CD14-positive monocyte (primary cell): Measurements from ENCODE around the gene TGIF2. TPM values are rescaled to one million over a fixed set of nuclear protein-coding genes. Genes with fewer than 3 reads are reported as not detected.
A peak's percentile ranks its signal among the peaks of the same experiment; 100 is the strongest.

Source experiments
- DNase-seq, 3 donors: peaks; one replicate each; pipeline ENCODE4 v3.0.0-alpha.2; 2011 to 2022
- H2AFZ ChIP-seq: 2 replicates; pipeline ENCODE4 v1.6.0; 2012; ENCODE audit warnings: mild to moderate bottlenecking, low read depth, low read length, inconsistent platforms; ENCODE audit not compliant: insufficient read depth, poor library complexity, severe bottlenecking
- H3K27ac ChIP-seq, 2 donors: 1 replicate in 1 of 2; 2 replicates in 1 of 2; pipeline ENCODE4 v1.5.1; 2012 to 2013; ENCODE audit warnings: low read length in 2 of 2, control low read depth in 1 of 2, inconsistent platforms in 1 of 2, low read depth in 1 of 2, mild to moderate bottlenecking in 1 of 2
- H3K27me3 ChIP-seq, 2 donors: one replicate each; pipeline versions ENCODE4 v1.6.0 to v1.6.1; 2011 to 2013; ENCODE audit warnings: low read length in 2 of 2; ENCODE audit not compliant: control insufficient read depth in 2 of 2, insufficient read depth in 2 of 2
- H3K36me3 ChIP-seq, 2 donors: replicated peaks in 1 of 2; 1 replicate in 1 of 2; 2 replicates in 1 of 2; pipeline versions ENCODE4 v1.5.1 to v1.6.1; 2012 to 2013; ENCODE audit warnings: low read length in 2 of 2, control low read depth in 1 of 2, inconsistent platforms in 1 of 2, mild to moderate bottlenecking in 1 of 2; ENCODE audit not compliant: insufficient read depth in 2 of 2, control insufficient read depth in 1 of 2
- H3K4me1 ChIP-seq, 2 donors: 1 replicate in 1 of 2; 2 replicates in 1 of 2; pipeline versions ENCODE4 v1.5.1 to v1.6.1; 2012 to 2013; ENCODE audit warnings: low read length in 2 of 2, control low read depth in 1 of 2, inconsistent platforms in 1 of 2, mild to moderate bottlenecking in 1 of 2, moderate library complexity in 1 of 2; ENCODE audit not compliant: insufficient read depth in 2 of 2, control insufficient read depth in 1 of 2
- H3K4me2 ChIP-seq: replicated peaks from 2 replicates; pipeline ENCODE3; 2012; ENCODE audit warnings: low read length, moderate library complexity, mild to moderate bottlenecking; ENCODE audit not compliant: poor library complexity, severe bottlenecking; ENCODE audit errors: extremely low read depth
- H3K4me3 ChIP-seq, 3 experiments: fragments of 200-600 bp in 1 of 3; sonication (generic) in 1 of 3; replicated peaks in 1 of 3; 1 replicate in 2 of 3; 2 replicates in 1 of 3; pipeline ENCODE4 v1.5.1; 2011 to 2013; ENCODE audit warnings: low read length in 3 of 3, mild to moderate bottlenecking in 3 of 3, control low read depth in 2 of 3, low read depth in 2 of 3, inconsistent platforms in 1 of 3, moderate library complexity in 1 of 3
- H3K79me2 ChIP-seq: 2 replicates; pipeline ENCODE4 v1.6.0; 2012; ENCODE audit warnings: mild to moderate bottlenecking, control low read depth, inconsistent platforms, low read length, moderate library complexity; ENCODE audit not compliant: insufficient read depth
- H3K9ac ChIP-seq: 2 replicates; pipeline ENCODE4 v1.6.0; 2017; ENCODE audit warnings: low read length, mild to moderate bottlenecking; ENCODE audit not compliant: insufficient read depth, poor library complexity, severe bottlenecking
- H3K9me3 ChIP-seq, 2 donors: replicated peaks in 1 of 2; 1 replicate in 1 of 2; 2 replicates in 1 of 2; pipeline versions ENCODE4 v1.5.1 to v1.6.1; 2012 to 2013; ENCODE audit warnings: low read length in 2 of 2, control low read depth in 1 of 2; ENCODE audit not compliant: control insufficient read depth in 1 of 2, insufficient read depth in 1 of 2
- H4K20me1 ChIP-seq: 2 replicates; pipeline ENCODE4 v1.6.0; 2012; ENCODE audit warnings: mild to moderate bottlenecking, low read length, control low read depth, moderate library complexity; ENCODE audit not compliant: insufficient read depth
- H3K27ac Mint-ChIP-seq, 7 donors: one replicate each; pipeline ENCODE4 v1.8.0; 2020; ENCODE audit warnings: mild to moderate bottlenecking in 7 of 7, mixed read lengths in 7 of 7, moderate library complexity in 6 of 7, inconsistent platforms in 2 of 7
- H3K27me3 Mint-ChIP-seq, 3 donors: one replicate each; pipeline ENCODE4 v1.8.0; 2021 to 2022; ENCODE audit warnings: low read depth in 3 of 3, mild to moderate bottlenecking in 3 of 3, mixed read lengths in 3 of 3, moderate library complexity in 3 of 3, inconsistent platforms in 1 of 3
- H3K36me3 Mint-ChIP-seq, 2 donors: one replicate each; pipeline ENCODE4 v1.8.0; 2020; ENCODE audit warnings: mixed read lengths in 2 of 2, inconsistent platforms in 1 of 2, mild to moderate bottlenecking in 1 of 2
- H3K4me1 Mint-ChIP-seq: one replicate; pipeline ENCODE4 v1.8.0; 2020; ENCODE audit warnings: mild to moderate bottlenecking, mixed read lengths
- H3K4me3 Mint-ChIP-seq, 2 donors: one replicate each; pipeline ENCODE4 v1.8.0; 2020; ENCODE audit warnings: mild to moderate bottlenecking in 2 of 2, mixed read lengths in 2 of 2, moderate library complexity in 1 of 2
- H3K9me3 Mint-ChIP-seq, 7 donors: one replicate each; pipeline ENCODE4 v1.8.0; 2020 to 2022; ENCODE audit warnings: mixed read lengths in 7 of 7, mild to moderate bottlenecking in 6 of 7, moderate library complexity in 6 of 7, inconsistent platforms in 2 of 7
- CTCF ChIP-seq: fragments of 200-600 bp; IDR thresholded peaks from one replicate; pipeline ENCODE4 v1.8.0; 2022; ENCODE audit warnings: antibody characterized with exemption, mild to moderate bottlenecking
- WGBS: methylation state at CpG from one replicate; pipeline ENCODE4 v1.1.5; 2013; ENCODE audit warnings: missing lambda C conversion rate; ENCODE audit not compliant: insufficient coverage; 5-methylcytosine and 5-hydroxymethylcytosine counted together
- intact Hi-C, 2 donors: fragments of 100-400 bp; cut with micrococcal nuclease; formaldehyde crosslinking; loops; one replicate each; pipeline versions ENCODE4 v1.15.0 to v1.15.1; 2023
- polyA plus RNA-seq, 3 donors: library from polyadenylated mRNA; depleted of rRNA in 1 of 3; unstranded in 2 of 3; stranded (reverse) in 1 of 3; fragments of 300-500 nt in 2 of 3; fragments of >200 nt in 1 of 3; fragmentation: Illumina TruSeq in 2 of 3; gene quantifications; 1 replicate in 2 of 3; 2 replicates in 1 of 3; pipeline ENCODE4 v1.2.3, GENCODE V29; 2012 to 2021

The TGIF2 gene
- polyA plus RNA-seq, 3 donors, result 11.0 to 15.9 (median 12.2) TPM

GRCh38 chr20:36582821-36583220 lies 9.4 kb downstream of the TGIF2 start:
- H3K36me3 Mint-ChIP-seq, result peaks cover 56 to 69% of the 10 kb centered on the region in 2 donors
- no peak overlapping the region for H3K4me3 Mint-ChIP-seq
- peaks cover 10% of the 10 kb centered on the region in 2 donors for H3K4me1 ChIP-seq
- no peak overlapping the region for H3K4me2 ChIP-seq
- H3K9ac ChIP-seq, result no peak overlapping the region
- no peaks in the 10 kb centered on the region for H3K27me3 Mint-ChIP-seq
- WGBS, result 96% methylated on average over 3 of the region's 4 CpGs
- peak overlapping the region in 1 of 7 donors; percentile 61 for H3K27ac Mint-ChIP-seq
- no peak for DNase-seq
- H3K36me3 ChIP-seq, result peaks cover 50 to 75% of the 10 kb centered on the region in 2 donors
- TF ChIP-seq CTCF, result no peak
- peaks cover 17% of the 10 kb centered on the region for H3K4me1 Mint-ChIP-seq
- H3K79me2 ChIP-seq, result peaks cover 12% of the 10 kb centered on the region
- peaks cover 43% of the 10 kb centered on the region for H4K20me1 ChIP-seq
- intact Hi-C loops, result no loop called here
- no peak overlapping the region for H2AFZ ChIP-seq
- H3K4me3 ChIP-seq, result no peak overlapping the region
- H3K9me3 ChIP-seq, result no peaks in the 10 kb centered on the region
- H3K27ac ChIP-seq, result no peak overlapping the region
- H3K9me3 Mint-ChIP-seq, result no peaks in the 10 kb centered on the region
- H3K27me3 ChIP-seq, result no peaks in the 10 kb centered on the region

- peaks cover 22% of the 10 kb centered on the region in 2 donors for H3K4me1 ChIP-seq
- DNase-seq, result no peak
- H3K27ac ChIP-seq, result peak overlapping the region in 1 of 2 donors; percentile 51
- H3K4me1 Mint-ChIP-seq, result peaks cover 29% of the 10 kb centered on the region
- H3K4me2 ChIP-seq, result no peak overlapping the region
- WGBS, result 91% methylated on average over 2 of the region's 2 CpGs
- no peaks in the 10 kb centered on the region for H3K9me3 Mint-ChIP-seq
- peaks cover 43 to 63% of the 10 kb centered on the region in 2 donors for H3K36me3 ChIP-seq
- H3K79me2 ChIP-seq, result peaks cover 2% of the 10 kb centered on the region
- H3K4me3 ChIP-seq, result no peak overlapping the region
- H4K20me1 ChIP-seq, result peaks cover 38% of the 10 kb centered on the region
- H3K9ac ChIP-seq, result no peak overlapping the region
- TF ChIP-seq CTCF, result no peak
- intact Hi-C loops, result no loop called here
- H3K27ac Mint-ChIP-seq, result peak overlapping the region in 4 of 7 donors; percentile 18 to 57 (median 46)
- H2AFZ ChIP-seq, result no peak overlapping the region
- H3K36me3 Mint-ChIP-seq, result peaks cover 48 to 62% of the 10 kb centered on the region in 2 donors
- H3K27me3 Mint-ChIP-seq, result no peaks in the 10 kb centered on the region
- no peaks in the 10 kb centered on the region for H3K9me3 ChIP-seq
- H3K4me3 Mint-ChIP-seq, result no peak overlapping the region
- H3K27me3 ChIP-seq, result no peaks in the 10 kb centered on the region
These were observed 10.7 kb downstream of the TGIF2 start for GRCh38 chr20:36584018-36584481.
